Measurements from ENCODE around the gene RAPGEF3. TPM values are rescaled to one million over a fixed set of nuclear protein-coding genes. Genes with fewer than 3 reads are reported as not detected.

RAPGEF3 gene
- total and polyA plus RNA-seq, 2 of the 13 experiments (the other 11 are each of a cell fraction or from before 2014, with no cell fraction given), result 0.07 TPM

GRCh38 chr12:47705566-47706425, 52.9 kb downstream of the RAPGEF3 start, which contains the start of gene RPAP3 (continued):
- TF ChIP-seq ZNF367 (CRISPR knock-in tag; IDR thresholded peaks at IDR 0.05; ENCODE audit: borderline replicate concordance) (peak; percentile 6; the same call in 1 of the 2 replicates), ZNF543 (CRISPR knock-in tag; IDR thresholded peaks at IDR 0.05) (peak; percentile 71; the same call in 1 of the 2 replicates), ZNF563 (CRISPR knock-in tag; IDR thresholded peaks at IDR 0.05) (peak; percentile 83; the same call in 1 of the 2 replicates), TOPORS (CRISPR knock-in tag; IDR thresholded peaks at IDR 0.05) (no peak; the same call in 1 of the 2 replicates), ZNF160 (CRISPR knock-in tag; IDR thresholded peaks at IDR 0.05) (peak; percentile 79; the same call in 1 of the 2 replicates), ZNF790 (CRISPR knock-in tag; IDR thresholded peaks at IDR 0.05; ENCODE audit: borderline replicate concordance) (peak; percentile 46; the same call in 1 of the 2 replicates), CBFB (CRISPR knock-in tag; IDR thresholded peaks at IDR 0.05) (no peak; the same call in 1 of the 2 replicates), ZNF607 (CRISPR knock-in tag; IDR thresholded peaks at IDR 0.05; ENCODE audit: borderline replicate concordance) (peak; percentile 75), CCDC6 (CRISPR knock-in tag; IDR thresholded peaks at IDR 0.05) (peak; percentile 45; the same call in 1 of the 2 replicates), POLR2G (IDR thresholded peaks at IDR 0.05; ENCODE audit: low read depth, low read length) (peak; percentile 94), PPARG (CRISPR knock-in tag; conservative IDR thresholded peaks at IDR 0.05) (peak; percentile 57; the same call in 1 of the 2 replicates), ZNF33B (CRISPR knock-in tag; IDR thresholded peaks at IDR 0.05) (no peak)
- TF ChIP-seq, protein P1, sequence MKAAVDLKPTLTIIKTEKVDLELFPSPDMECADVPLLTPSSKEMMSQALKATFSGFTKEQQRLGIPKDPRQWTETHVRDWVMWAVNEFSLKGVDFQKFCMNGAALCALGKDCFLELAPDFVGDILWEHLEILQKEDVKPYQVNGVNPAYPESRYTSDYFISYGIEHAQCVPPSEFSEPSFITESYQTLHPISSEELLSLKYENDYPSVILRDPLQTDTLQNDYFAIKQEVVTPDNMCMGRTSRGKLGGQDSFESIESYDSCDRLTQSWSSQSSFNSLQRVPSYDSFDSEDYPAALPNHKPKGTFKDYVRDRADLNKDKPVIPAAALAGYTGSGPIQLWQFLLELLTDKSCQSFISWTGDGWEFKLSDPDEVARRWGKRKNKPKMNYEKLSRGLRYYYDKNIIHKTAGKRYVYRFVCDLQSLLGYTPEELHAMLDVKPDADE (CRISPR knock-in tag; IDR thresholded peaks at IDR 0.05), result no peak
- TF ChIP-seq, protein P2, sequence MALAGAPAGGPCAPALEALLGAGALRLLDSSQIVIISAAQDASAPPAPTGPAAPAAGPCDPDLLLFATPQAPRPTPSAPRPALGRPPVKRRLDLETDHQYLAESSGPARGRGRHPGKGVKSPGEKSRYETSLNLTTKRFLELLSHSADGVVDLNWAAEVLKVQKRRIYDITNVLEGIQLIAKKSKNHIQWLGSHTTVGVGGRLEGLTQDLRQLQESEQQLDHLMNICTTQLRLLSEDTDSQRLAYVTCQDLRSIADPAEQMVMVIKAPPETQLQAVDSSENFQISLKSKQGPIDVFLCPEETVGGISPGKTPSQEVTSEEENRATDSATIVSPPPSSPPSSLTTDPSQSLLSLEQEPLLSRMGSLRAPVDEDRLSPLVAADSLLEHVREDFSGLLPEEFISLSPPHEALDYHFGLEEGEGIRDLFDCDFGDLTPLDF (CRISPR knock-in tag; IDR thresholded peaks at IDR 0.05), result peak; percentile 82
- TF ChIP-seq, protein P3, sequence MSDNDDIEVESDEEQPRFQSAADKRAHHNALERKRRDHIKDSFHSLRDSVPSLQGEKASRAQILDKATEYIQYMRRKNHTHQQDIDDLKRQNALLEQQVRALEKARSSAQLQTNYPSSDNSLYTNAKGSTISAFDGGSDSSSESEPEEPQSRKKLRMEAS (IDR thresholded peaks at IDR 0.05), result peak; percentile 65
- TF ChIP-seq, protein P4, sequence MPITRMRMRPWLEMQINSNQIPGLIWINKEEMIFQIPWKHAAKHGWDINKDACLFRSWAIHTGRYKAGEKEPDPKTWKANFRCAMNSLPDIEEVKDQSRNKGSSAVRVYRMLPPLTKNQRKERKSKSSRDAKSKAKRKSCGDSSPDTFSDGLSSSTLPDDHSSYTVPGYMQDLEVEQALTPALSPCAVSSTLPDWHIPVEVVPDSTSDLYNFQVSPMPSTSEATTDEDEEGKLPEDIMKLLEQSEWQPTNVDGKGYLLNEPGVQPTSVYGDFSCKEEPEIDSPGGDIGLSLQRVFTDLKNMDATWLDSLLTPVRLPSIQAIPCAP (CRISPR knock-in tag; IDR thresholded peaks at IDR 0.05; ENCODE audit: low read depth), result no peak
- TF ChIP-seq, protein P5, sequence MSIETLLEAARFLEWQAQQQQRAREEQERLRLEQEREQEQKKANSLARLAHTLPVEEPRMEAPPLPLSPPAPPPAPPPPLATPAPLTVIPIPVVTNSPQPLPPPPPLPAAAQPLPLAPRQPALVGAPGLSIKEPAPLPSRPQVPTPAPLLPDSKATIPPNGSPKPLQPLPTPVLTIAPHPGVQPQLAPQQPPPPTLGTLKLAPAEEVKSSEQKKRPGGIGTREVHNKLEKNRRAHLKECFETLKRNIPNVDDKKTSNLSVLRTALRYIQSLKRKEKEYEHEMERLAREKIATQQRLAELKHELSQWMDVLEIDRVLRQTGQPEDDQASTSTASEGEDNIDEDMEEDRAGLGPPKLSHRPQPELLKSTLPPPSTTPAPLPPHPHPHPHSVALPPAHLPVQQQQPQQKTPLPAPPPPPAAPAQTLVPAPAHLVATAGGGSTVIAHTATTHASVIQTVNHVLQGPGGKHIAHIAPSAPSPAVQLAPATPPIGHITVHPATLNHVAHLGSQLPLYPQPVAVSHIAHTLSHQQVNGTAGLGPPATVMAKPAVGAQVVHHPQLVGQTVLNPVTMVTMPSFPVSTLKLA (IDR thresholded peaks at IDR 0.05), result no peak
- TF ChIP-seq, protein P6, sequence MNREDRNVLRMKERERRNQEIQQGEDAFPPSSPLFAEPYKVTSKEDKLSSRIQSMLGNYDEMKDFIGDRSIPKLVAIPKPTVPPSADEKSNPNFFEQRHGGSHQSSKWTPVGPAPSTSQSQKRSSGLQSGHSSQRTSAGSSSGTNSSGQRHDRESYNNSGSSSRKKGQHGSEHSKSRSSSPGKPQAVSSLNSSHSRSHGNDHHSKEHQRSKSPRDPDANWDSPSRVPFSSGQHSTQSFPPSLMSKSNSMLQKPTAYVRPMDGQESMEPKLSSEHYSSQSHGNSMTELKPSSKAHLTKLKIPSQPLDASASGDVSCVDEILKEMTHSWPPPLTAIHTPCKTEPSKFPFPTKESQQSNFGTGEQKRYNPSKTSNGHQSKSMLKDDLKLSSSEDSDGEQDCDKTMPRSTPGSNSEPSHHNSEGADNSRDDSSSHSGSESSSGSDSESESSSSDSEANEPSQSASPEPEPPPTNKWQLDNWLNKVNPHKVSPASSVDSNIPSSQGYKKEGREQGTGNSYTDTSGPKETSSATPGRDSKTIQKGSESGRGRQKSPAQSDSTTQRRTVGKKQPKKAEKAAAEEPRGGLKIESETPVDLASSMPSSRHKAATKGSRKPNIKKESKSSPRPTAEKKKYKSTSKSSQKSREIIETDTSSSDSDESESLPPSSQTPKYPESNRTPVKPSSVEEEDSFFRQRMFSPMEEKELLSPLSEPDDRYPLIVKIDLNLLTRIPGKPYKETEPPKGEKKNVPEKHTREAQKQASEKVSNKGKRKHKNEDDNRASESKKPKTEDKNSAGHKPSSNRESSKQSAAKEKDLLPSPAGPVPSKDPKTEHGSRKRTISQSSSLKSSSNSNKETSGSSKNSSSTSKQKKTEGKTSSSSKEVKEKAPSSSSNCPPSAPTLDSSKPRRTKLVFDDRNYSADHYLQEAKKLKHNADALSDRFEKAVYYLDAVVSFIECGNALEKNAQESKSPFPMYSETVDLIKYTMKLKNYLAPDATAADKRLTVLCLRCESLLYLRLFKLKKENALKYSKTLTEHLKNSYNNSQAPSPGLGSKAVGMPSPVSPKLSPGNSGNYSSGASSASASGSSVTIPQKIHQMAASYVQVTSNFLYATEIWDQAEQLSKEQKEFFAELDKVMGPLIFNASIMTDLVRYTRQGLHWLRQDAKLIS (CRISPR knock-in tag; IDR thresholded peaks at IDR 0.05), result 0 out of 2 replicates have a peak, but pooled peaks have one; percentile 42
